Epithelial cell of esophagus (primary cell): ENCODE data around the gene C16orf54.
"Not testable (repeated sequence)": the region's sequence is repeated elsewhere in the genome, so short reads cannot be mapped to it uniquely, and the experiment has no call there.

Experiments
- DNase-seq: peaks from one replicate; pipeline ENCODE4 v3.0.0; 2010; ENCODE audit warnings: low read depth
- H3K4me3 ChIP-seq: 2 replicates; pipeline ENCODE4 v1.5.1; 2011; ENCODE audit warnings: mild to moderate bottlenecking, low read length, control low read depth
- CTCF ChIP-seq: IDR thresholded peaks from 2 replicates; pipeline ENCODE4 v1.5.1; 2011; ENCODE audit warnings: low read depth, mild to moderate bottlenecking, low read length, control low read depth, inconsistent platforms; ENCODE audit not compliant: insufficient read depth; ENCODE audit errors: missing control alignments

C16orf54 gene

GRCh38 chr16:29700253-29700987 lies 45.4 kb downstream of the C16orf54 start:
- H3K4me3 ChIP-seq: no peak overlapping the region
- DNase-seq: peak; percentile 88
- TF ChIP-seq CTCF: peak; percentile 89

GRCh38 chr16:29699324-29700219 lies 46.2 kb downstream of the C16orf54 start:
- H3K4me3 ChIP-seq: no peak overlapping the region
- no peak for DNase-seq
- TF ChIP-seq CTCF: no peak

- TF ChIP-seq CTCF: no peak
- DNase-seq: no peak
- no peak overlapping the region for H3K4me3 ChIP-seq
These were observed 47.1 kb downstream of the C16orf54 start for GRCh38 chr16:29698484-29699323.

GRCh38 chr16:29698042-29698441 lies 47.7 kb downstream of the C16orf54 start:
- no peak overlapping the region for H3K4me3 ChIP-seq
- DNase-seq: no peak
- TF ChIP-seq CTCF: no peak

- H3K4me3 ChIP-seq: no peak overlapping the region
- no peak for TF ChIP-seq CTCF
- DNase-seq: no peak
These were observed 48.4 kb downstream of the C16orf54 start for GRCh38 chr16:29697391-29697790.

- no peak for TF ChIP-seq CTCF
- no peak for DNase-seq
- H3K4me3 ChIP-seq: no peak overlapping the region
These were observed 48.9 kb downstream of the C16orf54 start for GRCh38 chr16:29696881-29697331.

- not testable (repeated sequence) for DNase-seq
These were observed 50.1 kb downstream of the C16orf54 start for GRCh38 chr16:29695675-29696074.

More at GRCh38 chr16:29695675-29696074, 50.1 kb downstream of the C16orf54 start:
- not testable (repeated sequence) for H3K4me3 ChIP-seq
